ENCODE measurements around the gene GZMA.

GRCh38 chr5:55143624-55144023 is 41.2 kb downstream of the GZMA start:
- TF ChIP-seq CTCF (IDR thresholded peaks at IDR 0.05) (no peak), POLR2AphosphoS5 (IDR thresholded peaks at IDR 0.05) (no peak), EP300 (IDR thresholded peaks at IDR 0.05) (no peak), POLR2A (IDR thresholded peaks at IDR 0.05) (no peak)
